NCI-H2227 (cell line): ENCODE results near the gene TASP1.

ENCODE experiments used
- DNase-seq: peaks from one replicate; lab custom pipeline; 2025; ENCODE audit not compliant: unreplicated experiment; lab: John Stamatoyannopoulos, UW

TASP1 gene

DNA sequence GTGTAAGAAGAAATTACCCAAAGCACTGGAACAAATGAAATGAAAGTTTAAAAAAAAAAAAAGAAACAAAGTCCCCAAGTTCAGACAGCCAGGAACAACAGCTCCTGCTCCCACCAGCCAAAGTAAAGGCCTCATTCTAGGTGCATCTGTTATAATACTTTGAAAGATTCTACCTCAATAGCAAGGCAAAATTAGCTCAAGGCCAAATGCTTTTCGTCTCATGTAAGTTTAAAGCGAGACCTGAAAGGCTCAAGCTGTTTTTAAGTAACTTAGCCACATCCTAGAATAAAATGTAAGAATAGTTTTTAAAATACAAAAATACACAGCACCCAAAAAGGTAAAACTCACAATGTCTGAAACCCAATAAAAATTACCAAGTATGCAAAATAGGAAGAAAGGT, 64.7 kb downstream of the TASP1 start:
- DNase-seq, result no peak

DNA sequence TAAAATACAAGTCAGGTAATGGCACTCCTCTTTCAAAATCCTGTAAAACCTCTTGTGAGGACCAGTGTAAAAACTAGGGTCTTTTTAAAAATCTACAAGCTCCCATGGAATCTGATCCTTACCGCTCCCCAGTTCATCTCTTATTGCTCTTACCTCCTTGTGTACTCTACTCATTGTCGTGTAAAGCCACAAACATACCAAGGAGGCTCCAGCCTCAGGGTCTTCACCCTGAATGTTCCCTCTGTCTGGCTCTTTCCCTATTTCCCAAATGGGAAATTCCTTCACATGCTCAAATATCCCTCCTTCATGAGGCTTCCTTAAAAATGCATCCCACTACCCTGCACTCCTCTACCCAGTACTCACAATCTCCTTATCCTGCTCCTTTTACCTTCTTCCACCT, 67.1 kb downstream of the TASP1 start:
- no peak for DNase-seq

DNA sequence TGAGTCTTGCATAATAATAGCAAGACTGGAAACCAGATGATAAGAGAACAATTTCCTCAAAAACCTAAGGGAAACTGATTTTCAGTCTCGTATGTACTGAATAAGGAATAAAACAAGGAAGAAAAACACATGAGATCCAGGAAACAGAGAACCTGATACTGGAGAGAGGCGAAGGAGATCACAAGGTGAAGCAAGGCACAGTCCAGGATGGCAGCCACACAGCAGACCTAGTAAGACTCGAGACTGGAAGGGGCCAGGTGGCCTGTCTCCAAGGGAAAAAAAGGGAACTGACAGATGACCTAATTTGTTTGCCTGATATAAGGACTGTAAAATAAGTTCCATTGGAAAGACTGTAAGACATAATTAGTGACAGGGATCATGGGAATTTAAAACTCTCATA, 71.1 kb downstream of the TASP1 start:
- DNase-seq, result no peak

DNA sequence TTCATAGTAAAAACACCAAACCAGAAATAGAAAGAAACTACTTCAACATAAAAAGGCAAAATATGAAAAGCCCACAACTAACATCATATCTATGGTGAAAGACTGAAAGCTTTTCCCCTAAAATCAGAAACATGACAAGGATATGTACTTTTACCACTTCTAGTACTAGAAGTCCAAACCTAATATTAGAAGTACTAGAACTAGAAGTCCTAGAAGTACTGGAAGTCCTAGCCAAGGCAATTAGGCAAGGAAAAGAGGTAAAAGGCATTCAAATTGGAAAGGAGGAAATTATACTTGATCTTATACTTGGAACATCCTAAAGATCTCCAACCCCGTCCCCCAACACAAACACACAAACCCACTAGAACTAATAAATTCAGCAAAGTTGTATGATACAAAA, 74.9 kb downstream of the TASP1 start:
- no peak for DNase-seq

DNA sequence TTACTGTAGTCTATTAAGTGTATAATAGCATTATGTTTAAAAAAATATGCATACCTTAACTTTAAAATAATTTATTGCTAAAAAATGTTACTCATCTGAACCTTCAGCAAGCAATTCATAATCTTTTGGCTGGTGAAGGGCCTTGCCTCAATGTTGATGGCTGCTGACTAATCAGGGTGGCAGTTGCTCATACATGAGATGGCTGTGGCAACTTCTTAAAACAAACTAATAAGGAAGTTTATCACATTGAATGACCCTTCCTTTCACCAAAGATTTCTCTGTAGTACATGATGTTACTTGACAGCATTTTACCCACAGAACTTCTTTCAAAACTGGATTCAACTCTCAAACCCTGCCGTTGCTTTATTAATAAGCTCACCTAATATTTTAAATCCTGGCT, 84.0 kb downstream of the TASP1 start:
- no peak for DNase-seq

DNA sequence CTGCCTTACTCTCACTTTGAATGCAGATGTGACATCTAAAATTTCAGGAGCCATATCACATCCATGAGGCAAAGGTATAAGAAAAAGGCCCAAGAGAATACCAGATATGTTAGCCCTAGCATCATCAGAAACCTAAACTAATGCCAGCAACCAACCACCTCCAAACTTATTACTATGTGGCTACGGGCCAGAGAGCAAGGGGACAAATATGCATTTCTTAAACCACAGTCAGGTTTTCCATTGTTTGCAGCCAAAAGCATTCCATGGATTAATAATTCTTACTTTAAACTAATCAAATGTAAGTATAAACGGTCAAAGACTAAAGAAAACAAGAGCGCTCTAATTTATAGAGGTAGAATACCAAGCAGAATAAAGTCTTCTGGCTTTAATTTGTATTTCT, 84.7 kb downstream of the TASP1 start:
- DNase-seq, result no peak

DNA sequence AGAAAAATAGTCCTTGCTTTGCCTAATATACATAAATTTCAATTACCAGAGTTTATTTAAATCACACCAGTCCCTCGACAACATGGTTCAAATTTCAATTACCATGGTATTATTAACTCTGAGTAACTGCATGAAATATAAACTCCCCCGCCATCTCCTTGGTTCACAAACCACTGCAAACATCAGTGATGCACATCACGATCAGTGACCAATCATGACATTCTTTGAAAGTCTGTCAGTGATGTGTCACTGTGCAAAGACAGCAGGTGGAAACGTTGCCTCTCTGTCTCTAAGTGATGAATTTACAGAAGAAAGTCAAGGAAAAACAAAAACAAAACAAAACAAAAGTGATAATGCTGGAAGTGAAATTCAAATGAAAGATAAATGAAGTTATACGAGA, 86.7 kb downstream of the TASP1 start:
- DNase-seq, result no peak

DNA sequence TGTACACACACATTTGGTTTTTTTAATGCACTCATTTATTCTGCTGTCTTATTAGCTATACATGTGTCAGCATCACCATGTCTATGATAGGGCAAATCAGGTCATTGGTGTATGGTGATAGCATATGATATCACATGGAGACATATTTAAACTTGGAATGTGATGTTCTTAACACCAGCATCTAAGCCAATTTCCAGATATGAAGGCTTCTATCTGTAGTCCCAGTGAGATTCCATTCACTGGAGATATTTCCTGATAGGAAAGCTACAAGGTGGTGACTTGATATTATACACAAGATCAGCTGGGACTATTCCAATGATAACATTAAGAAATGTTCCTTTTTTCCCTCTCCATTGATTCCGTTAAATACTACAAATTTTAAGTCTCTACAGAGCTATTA, 89.3 kb downstream of the TASP1 start:
- no peak for DNase-seq

DNA sequence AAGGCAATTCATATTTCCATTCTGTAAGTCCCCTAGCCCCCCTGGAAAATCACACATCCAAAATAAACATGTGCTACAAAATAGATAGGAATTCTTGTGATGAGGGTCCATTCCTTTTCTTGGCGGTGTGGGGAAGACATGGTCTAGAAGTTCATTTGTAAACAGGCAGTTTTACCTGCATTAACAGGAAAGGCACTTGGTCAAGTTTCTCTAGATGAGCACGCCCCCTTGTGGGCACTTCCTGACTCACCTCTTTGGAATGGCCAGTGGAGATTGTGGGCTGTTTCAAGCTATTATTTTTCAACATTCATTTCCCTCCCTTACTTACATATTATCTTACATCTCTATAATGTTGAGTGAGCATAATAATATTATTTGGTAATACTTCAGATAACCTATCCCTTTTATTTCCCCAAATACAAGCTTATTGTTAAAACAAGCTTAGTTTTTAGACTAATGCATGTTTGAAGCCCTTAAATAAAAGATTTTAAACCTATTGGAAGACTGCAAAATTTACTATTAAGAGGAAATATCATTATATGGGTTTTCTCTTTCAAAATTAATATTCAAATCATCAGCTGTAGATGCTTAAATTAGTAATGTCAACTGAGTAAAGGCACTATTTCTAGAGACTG, 92.1 kb downstream of the TASP1 start:
- DNase-seq, result peak; percentile 82

DNA sequence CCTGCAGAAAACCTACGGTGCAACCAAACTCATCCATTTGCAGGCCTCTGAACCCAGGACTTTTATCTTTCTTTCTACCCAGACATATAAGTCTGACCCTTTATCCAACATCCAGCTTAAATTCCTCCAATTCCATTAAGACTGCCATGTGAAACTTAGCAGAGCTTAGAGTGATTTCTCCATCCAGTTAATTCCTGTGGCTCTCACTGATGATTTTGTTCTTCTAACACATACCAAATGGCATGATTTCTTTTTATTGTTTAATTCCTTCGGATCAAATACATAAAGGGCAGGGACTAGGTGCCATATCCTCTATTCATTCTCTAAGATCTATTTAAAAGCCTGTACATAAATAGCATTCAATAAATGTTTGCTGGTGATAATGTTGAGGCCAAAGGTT, 92.9 kb downstream of the TASP1 start:
- DNase-seq, result no peak

DNA sequence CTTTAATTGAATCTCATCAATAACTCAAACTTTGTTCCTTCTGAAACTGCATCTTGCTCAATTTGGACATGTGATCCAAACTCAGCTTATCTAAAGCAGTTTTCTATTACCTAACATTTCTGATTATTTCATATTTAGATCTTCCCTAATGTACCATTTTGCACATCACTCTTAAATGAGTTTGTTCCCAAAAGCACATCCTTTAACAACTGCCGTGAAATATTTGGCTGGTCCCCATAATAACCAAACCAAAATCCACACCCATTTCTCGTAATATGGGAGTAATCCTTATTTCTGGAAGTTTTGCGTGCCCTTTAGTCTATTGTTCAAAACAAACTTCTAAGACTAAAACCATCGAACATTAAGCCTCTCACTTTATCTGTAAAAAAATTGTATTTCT, 94.9 kb downstream of the TASP1 start:
- DNase-seq, result no peak

DNA sequence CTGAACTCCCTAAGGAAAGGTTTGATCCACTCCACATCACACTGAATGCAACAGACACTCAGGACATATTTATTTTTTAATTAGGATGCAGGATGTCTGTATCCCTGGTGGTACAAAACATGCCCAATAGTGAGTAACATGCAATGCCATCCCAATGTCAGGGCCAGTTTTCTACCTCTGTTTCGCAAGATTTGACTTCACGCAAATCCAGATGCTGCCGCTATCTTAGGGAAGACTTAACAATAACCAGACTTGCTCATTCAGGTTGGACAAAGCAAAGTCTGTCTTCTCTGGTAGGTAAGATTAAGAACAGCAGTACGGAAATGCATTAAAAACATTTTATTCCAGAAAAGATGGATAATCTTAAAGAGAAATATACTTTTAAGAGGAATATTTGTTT, 103.1 kb downstream of the TASP1 start:
- no peak for DNase-seq

DNA sequence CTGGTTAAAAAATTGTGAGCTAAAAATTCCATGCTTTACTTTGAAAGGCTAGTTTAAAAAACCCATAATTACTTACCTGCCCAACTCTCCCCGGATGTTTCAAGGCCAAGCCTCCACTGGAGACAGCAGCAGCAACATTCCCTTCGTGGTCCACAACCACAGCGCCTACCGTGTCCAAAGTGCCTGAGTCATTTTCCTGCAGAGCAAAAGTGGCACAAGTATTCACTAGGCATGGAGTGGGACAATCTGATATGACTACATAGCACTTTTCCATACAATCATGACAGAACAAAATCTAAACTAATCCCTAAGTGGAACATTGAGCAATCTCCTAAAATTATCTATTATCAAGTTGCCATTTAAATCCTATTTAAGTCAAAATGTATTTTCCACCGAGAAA, 104.8 kb downstream of the TASP1 start:
- DNase-seq, result no peak

DNA sequence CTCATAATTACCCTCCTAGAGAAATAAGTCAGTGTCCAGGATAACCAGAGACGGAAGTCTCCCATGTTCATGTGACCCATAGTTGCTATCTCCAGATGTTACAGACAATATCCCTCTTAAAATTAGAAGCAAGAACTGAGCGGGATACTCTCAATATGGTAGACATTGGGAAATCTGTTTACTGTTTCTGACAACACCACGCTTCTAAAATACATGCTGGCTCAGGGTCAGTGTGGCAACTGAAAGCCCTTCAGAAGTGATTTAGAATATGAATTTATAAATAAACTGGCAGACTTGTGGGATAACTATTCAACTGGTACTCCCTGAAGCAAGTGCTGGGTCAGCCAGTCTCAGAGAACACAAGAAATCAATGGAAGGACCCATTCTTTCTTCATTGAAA, 108.6 kb downstream of the TASP1 start:
- no peak for DNase-seq

DNA sequence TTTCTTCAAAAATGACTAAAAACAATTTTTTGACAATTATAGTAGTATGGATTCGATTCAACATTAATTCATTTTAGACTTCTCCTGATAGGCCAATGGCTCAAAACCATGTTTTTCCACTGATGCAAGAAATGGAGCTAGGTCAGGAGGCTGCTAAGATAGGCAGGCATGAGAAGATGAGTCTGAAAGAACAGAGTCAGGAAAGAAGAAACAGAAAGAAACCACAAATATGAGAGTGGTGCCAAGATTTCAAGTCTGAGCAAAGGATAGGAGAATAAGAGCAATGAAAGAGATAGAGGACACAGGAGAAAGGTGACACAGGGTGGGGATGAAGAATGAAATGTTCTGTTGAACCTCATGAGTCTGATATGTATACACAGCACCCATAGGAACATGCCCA, 112.2 kb downstream of the TASP1 start:
- DNase-seq, result no peak

DNA sequence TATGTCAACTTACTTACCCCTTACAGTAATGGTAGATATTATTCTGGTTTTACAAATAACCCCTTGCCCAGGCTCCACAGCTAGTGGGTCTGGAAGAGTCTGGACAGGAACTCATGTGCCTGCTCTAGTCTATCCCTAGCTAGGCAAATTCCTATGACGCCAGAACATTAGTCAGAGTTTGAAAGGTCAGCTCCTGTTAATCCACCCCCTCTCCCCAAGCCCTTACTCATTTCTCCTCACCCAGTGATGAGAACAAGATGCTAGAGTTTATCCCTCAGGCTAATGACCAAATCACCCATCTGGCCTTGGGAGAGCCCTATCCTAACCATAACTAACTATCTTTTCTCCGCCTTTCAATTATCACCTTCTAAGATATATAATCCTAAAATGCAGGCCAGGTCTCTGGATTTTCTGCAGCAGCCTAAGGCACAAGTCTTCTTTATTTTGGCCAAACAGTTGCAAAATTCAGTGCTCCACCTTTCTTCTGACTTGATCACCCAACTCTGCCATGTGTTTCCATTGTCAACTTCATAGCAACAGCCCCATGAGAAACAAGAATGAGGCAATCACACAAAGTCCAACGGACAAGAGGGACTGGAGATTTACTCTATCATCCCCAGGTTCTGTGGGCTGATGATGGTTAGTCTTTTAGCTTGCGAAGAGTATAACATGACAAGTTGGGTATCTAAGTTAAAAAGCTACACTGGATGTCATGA, 113.3 kb downstream of the TASP1 start:
- no peak for DNase-seq

DNA sequence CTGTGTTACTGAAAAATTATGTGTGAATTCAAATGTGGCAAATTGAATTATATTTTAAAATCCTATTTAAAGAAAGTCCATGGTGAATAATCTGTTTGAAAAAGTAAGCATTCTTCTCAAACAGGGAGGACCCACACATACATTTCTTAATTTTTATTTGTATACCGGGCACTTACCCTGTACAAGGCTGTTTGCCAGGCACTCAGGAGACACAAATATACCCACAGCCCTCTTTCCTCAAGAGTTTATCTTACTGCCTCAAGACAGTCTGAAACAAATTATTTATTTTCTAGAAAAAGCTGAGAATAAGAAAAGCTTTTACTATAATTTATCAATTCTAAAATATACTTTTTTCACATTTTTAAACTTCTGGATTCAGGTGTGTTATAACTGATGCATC, 114.4 kb downstream of the TASP1 start:
- DNase-seq, result no peak

DNA sequence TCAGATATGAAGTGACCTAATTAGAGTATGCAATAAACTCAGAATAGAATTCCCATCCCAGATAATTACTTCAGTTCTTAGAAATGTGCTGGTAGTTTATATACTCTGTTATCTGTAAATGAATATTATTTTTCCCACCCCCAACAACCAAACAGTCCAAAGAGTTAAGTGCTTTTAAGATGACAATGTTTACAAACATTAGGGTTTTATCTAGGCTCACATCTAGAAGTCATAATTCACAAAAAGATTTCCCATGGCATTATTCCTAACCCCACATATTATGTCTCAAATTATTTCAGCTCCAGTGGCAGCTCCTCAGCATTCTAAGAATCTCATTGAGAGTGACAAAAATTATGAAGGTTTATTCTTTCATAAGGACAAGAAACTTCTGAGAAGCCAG, 120.9 kb downstream of the TASP1 start:
- DNase-seq, result no peak

DNA sequence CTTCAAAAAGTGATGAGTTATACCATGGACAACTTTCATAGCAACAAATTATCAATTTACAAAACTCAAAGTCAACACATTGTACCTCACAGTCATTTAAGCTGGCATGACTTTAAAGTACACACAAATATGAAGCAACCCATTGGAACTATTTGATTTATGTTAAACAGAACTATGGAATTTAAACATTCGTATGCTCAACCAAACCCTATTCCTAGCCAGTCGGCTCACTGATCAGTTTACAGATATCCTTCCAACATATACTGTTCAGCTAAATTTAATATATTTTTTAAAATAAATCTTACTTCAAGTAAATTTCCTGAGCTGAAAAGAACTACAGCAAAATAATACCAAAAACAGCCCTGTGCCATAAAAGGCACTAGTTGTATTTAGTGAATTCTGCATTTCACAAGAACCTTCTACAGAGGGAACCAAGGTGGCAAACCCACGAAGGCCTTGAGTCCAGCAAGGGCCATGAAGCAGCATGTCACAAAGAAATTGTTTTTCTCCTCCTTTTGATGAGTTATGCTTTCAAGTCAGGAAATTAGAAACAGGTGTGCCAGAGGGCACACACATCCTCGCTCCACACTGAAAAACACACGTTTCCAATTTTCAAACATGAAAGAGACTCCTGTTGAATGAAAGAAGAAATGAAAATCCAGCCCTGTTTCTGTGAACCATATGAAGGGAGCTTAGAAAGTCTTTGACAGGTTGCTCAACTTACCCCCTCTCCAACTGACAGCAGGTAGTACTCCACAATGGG, 122.8 kb downstream of the TASP1 start:
- no peak for DNase-seq

DNA sequence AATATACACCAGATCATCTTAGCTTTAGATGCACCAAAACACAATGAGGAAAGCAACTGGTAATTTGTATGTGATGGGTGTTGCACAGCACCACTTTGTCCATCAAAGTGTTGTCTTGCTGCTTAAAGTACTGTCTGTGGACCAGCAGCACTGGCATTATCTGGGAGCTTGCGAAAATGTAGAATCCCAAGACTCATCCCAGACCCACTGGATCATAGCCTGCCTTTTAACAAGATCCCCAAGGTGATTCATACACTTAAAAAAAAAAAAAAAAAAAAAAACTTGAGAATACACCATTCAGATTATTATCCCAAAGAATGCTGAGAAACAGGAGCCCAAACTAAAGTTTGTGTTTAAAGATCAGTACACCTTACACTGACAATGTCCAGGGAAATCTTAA, 123.4 kb downstream of the TASP1 start:
- DNase-seq, result no peak

DNA sequence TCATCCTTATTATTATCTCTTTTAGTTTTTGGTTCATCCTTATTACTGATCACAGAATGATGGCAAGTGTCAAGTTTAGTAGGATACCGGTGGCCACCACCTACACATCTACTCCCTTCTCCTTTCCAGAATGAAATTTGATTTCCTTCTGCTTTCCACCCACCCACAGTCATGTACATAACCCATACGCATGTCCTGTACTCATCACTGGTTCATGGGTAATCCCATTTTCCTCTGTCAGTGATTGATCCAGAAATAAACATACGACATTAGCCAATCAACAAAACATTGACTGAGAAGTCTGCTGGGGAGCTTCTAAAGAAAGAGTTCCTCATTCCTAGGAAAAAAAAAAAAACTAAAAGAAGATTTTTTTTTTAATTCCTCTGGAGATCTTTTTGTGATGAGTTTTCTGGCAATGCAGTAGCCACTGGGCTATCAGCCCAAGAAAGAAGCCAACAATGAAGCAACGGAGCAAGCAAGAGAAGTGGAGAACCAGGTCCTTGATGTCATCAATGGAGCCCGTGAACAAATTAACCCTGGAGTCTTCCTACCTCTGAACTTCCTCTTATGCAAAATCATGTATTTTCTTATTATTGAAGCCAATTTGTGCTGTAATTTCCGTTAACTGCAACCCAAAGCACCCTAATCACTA, 127.8 kb downstream of the TASP1 start:
- DNase-seq, result no peak

DNA sequence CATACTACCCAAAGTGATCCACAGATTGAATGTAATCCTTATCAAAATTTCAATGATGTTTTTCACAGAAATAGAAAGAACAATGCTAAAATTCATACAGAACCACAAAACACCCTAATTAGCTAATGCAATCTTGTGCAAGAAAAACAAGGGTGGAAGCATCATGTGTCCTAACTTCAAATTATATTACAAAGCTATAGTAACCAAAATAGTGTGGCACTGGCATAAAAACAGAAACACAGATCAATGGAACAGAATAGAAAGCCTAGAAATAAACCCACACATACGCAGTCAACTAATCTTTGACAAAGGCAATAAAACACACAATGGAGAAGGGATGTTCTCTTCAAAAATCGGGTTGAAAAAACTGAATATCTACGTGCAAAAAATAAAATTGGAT, 131.1 kb downstream of the TASP1 start:
- no peak for DNase-seq
